ENCODE data around the gene STPG1. TPM values are rescaled to one million over a fixed set of nuclear protein-coding genes. Genes with fewer than 3 reads are reported as not detected.
A peak's percentile ranks its signal among the peaks of the same experiment; 100 is the strongest.

The STPG1 gene
- total RNA-seq, 2 experiments from 2014 or later: 1.8 to 2.4 TPM

- peak within 1 kb of the TSS; percentile 97 for H3K4me3 Mint-ChIP-seq
- no peaks in the 10 kb centered on the region for H3K27me3 Mint-ChIP-seq
- Histone ChIP-seq H3K27me3 (ENCODE audit: control insufficient read depth in 1 of 2, insufficient read depth in 2 of 2, low read length in 2 of 2) (no peaks in the 10 kb centered on the region), H3K4me1 (ENCODE audit: insufficient read depth, low read length) (peaks cover 61% of the 10 kb centered on the region), H3K27ac (ENCODE audit: low read depth in 1 of 2, low read length in 2 of 2) (peak within 1 kb of the TSS; percentile 44 to 50), H3K4me3 (ENCODE audit: low read length) (peak within 1 kb of the TSS; percentile 82), H3K9me3 (ENCODE audit: control insufficient read depth in 1 of 2, insufficient read depth in 1 of 2, low read length in 2 of 2) (no peaks in the 10 kb centered on the region), H3K36me3 (ENCODE audit: insufficient read depth, low read length) (peaks cover 17% of the 10 kb centered on the region)
- intact Hi-C loops (cut with DNase I, micrococcal nuclease): loop anchor here (1.0 to 5.0 kb wide), 11 partner anchors 67 to 227 kb away; partner anchors contain the start of gene RCAN3 (in 2 of the 2)
- H3K9me3 Mint-ChIP-seq: no peaks in the 10 kb centered on the region
- peak; percentile 87 for TF ChIP-seq CTCF (IDR thresholded peaks at IDR 0.05)
- H3K36me3 Mint-ChIP-seq (ENCODE audit: low read depth): peaks cover 42% of the 10 kb centered on the region
- peak within 1 kb of the TSS; percentile 91 for H3K27ac Mint-ChIP-seq
- POLR2A ChIA-PET: interaction anchor here (0.6 to 8.9 kb wide), 27 partner anchors 9 to 817 kb away, joined by 3 to 205 read pairs (median 5); partner anchors contain the start of genes CLIC4, NCMAP, RCAN3 and SYF2
- ATAC-seq (ENCODE audit: poor library complexity) (peak; percentile 94), DNase-seq (peak; percentile 92 to 99 (median 96))
- CTCF ChIA-PET: interaction anchor here (0.6 to 2.8 kb wide), 38 partner anchors 9 to 456 kb away, joined by 3 to 45 read pairs (median 6); partner anchors contain the start of gene RCAN3
- H3K4me1 Mint-ChIP-seq (ENCODE audit: low read depth): peaks cover 79% of the 10 kb centered on the region
These were observed 1.8 kb upstream of the STPG1 start, which contains the start of gene NIPAL3 for GRCh38 chr1:24415334-24415909. Gene NIPAL3 (plus strand): TSS chr1:24415802. CDS start chr1:24419548, 3,746 bp downstream.

- Histone ChIP-seq H3K36me3 (ENCODE audit: insufficient read depth, low read length) (peaks cover 11% of the 10 kb centered on the region), H3K27ac (ENCODE audit: low read depth in 1 of 2, low read length in 2 of 2) (no peak overlapping the region), H3K4me3 (ENCODE audit: low read length) (peak overlapping the region; percentile 82), H3K27me3 (ENCODE audit: control insufficient read depth in 1 of 2, insufficient read depth in 2 of 2, low read length in 2 of 2) (no peaks in the 10 kb centered on the region), H3K9me3 (ENCODE audit: control insufficient read depth in 1 of 2, insufficient read depth in 1 of 2, low read length in 2 of 2) (no peaks in the 10 kb centered on the region), H3K4me1 (ENCODE audit: insufficient read depth, low read length) (peaks cover 58% of the 10 kb centered on the region)
- TF ChIP-seq CTCF (IDR thresholded peaks at IDR 0.05): no peak
- no peak for ATAC-seq (ENCODE audit: poor library complexity)
- peak overlapping the region; percentile 91 for H3K27ac Mint-ChIP-seq
- H3K4me3 Mint-ChIP-seq: peak overlapping the region; percentile 97
- no peaks in the 10 kb centered on the region for H3K9me3 Mint-ChIP-seq
- POLR2A ChIA-PET: interaction anchor here (0.7 to 8.9 kb wide), 26 partner anchors 10 to 818 kb away, joined by 3 to 205 read pairs (median 6); partner anchors contain the start of genes CLIC4, NCMAP, RCAN3 and SYF2
- H3K27me3 Mint-ChIP-seq: no peaks in the 10 kb centered on the region
- H3K4me1 Mint-ChIP-seq (ENCODE audit: low read depth): peaks cover 78% of the 10 kb centered on the region
- no peak for DNase-seq
- intact Hi-C loops (cut with DNase I, micrococcal nuclease): loop anchor here (1.0 to 5.0 kb wide), 11 partner anchors 67 to 227 kb away; partner anchors contain the start of gene RCAN3 (in 2 of the 2)
- CTCF ChIA-PET: interaction anchor here (0.8 to 2.8 kb wide), 36 partner anchors 8 to 227 kb away, joined by 3 to 45 read pairs (median 6); partner anchors contain the start of gene RCAN3
- H3K36me3 Mint-ChIP-seq (ENCODE audit: low read depth): peaks cover 37% of the 10 kb centered on the region
These were observed 1.3 kb upstream of the STPG1 start for GRCh38 chr1:24414775-24415333.

GRCh38 chr1:24412408-24412807 lies 1.2 kb downstream of the STPG1 start:
- H3K4me1 Mint-ChIP-seq (ENCODE audit: low read depth): peaks cover 55% of the 10 kb centered on the region
- H3K4me1 ChIP-seq (ENCODE audit: insufficient read depth, low read length): peaks cover 36% of the 10 kb centered on the region
- ChIA-PET CTCF (interaction anchor here (0.9 to 3.4 kb wide), 5 partner anchors 9 to 175 kb away, joined by 3 to 22 read pairs (median 4); no protein-coding TSS in a partner anchor), POLR2A (interaction anchor here (0.8 to 8.9 kb wide), 5 partner anchors 69 to 175 kb away, joined by 3 to 205 read pairs (median 3); partner anchors contain the start of gene RCAN3)
- TF ChIP-seq CTCF (IDR thresholded peaks at IDR 0.05): no peak
- no peaks in the 10 kb centered on the region for H3K9me3 ChIP-seq (ENCODE audit: control insufficient read depth in 1 of 2, insufficient read depth in 1 of 2, low read length in 2 of 2)
- H3K27me3 Mint-ChIP-seq: no peaks in the 10 kb centered on the region
- no peaks in the 10 kb centered on the region for H3K27me3 ChIP-seq (ENCODE audit: control insufficient read depth in 1 of 2, insufficient read depth in 2 of 2, low read length in 2 of 2)
- no peaks in the 10 kb centered on the region for H3K36me3 ChIP-seq (ENCODE audit: insufficient read depth, low read length)
- peaks cover 19% of the 10 kb centered on the region for H3K36me3 Mint-ChIP-seq (ENCODE audit: low read depth)
- H3K9me3 Mint-ChIP-seq: peaks cover 2% of the 10 kb centered on the region
- no peak overlapping the region for H3K27ac Mint-ChIP-seq
- no peak for DNase-seq
- H3K4me3 ChIP-seq (ENCODE audit: low read length): no peak overlapping the region
- no peak for ATAC-seq (ENCODE audit: poor library complexity)
- intact Hi-C loops (cut with DNase I, micrococcal nuclease): no loop called here
- peak overlapping the region; percentile 94 for H3K4me3 Mint-ChIP-seq
- no peak overlapping the region for H3K27ac ChIP-seq (ENCODE audit: low read depth in 1 of 2, low read length in 2 of 2)
